K562 (cell line): Measurements from ENCODE around the gene LAMTOR1. TPM values are rescaled to one million over a fixed set of nuclear protein-coding genes. Genes with fewer than 3 reads are reported as not detected.
A peak's percentile ranks its signal among the peaks of the same experiment; 100 is the strongest.

Source experiments
- BRD9 ChIP-seq: fragments of 450-650 bp; IDR thresholded peaks from 2 replicates; pipeline ENCODE4 v1.6.1; 2018; ENCODE audit warnings: low read depth; ENCODE audit not compliant: partially characterized antibody
- CBX3 ChIP-seq, 2 experiments: IDR thresholded peaks; 1 replicate in 1 of 2; 2 replicates in 1 of 2; pipeline ENCODE4 v1.6.1; 2012; ENCODE audit warnings: inconsistent platforms in 2 of 2, low read length in 2 of 2, borderline replicate concordance in 1 of 2, control low read depth in 1 of 2
- CTBP1 ChIP-seq: fragments of 450-650 bp; IDR thresholded peaks from 2 replicates; pipeline ENCODE4 v1.6.1; 2016; ENCODE audit warnings: borderline replicate concordance
- EWSR1 ChIP-seq: fragments of 450-650 bp; IDR thresholded peaks from 2 replicates; pipeline ENCODE4 v1.6.1; 2018; ENCODE audit warnings: borderline replicate concordance, mild to moderate bottlenecking, low read depth, moderate library complexity; ENCODE audit not compliant: partially characterized antibody
- FOXJ2 ChIP-seq: fragments of 200-800 bp; sonication (Bioruptor generic); IDR thresholded peaks from 2 replicates; pipeline ENCODE4 v1.6.1; 2016; ENCODE audit warnings: missing genetic modification characterization, missing compliant biosample characterization
- HDGF ChIP-seq: fragments of 450-650 bp; IDR thresholded peaks from 2 replicates; pipeline ENCODE4 v1.6.1; 2016
- SAFB ChIP-seq: fragments of 200-400 bp; formaldehyde crosslinking; IDR thresholded peaks from 2 replicates; pipeline ENCODE4 v1.6.1; 2017; ENCODE audit warnings: low read depth, low read length, borderline replicate concordance
- ZNF431 ChIP-seq: sonication (generic); formaldehyde crosslinking; IDR thresholded peaks from 2 replicates; pipeline ENCODE4 v1.8.0; 2022; ENCODE audit warnings: mild to moderate bottlenecking, missing genetic modification reagents
- polyA plus RNA-seq, 8 experiments: library from polyadenylated mRNA; depleted of rRNA in 4 of 8; stranded (reverse) in 5 of 8; unstranded in 3 of 8; fragments of >200 nt; fragmentation: Nextera tagmentation in 2 of 8; fragmentation: Illumina TruSeq in 1 of 8; extraction: Ambion mirVana in 2 of 8; extraction: Trizol in 1 of 8; gene quantifications; 2 replicates each; pipeline versions ENCODE4 v1.2.1 to v1.2.3, GENCODE V29; 2011 to 2014; ENCODE audit warnings: inconsistent platforms in 1 of 8, missing spikeins in 1 of 8
- total RNA-seq, 7 experiments: library from RNA; depleted of rRNA in 6 of 7; stranded (reverse); fragments of >200 nt in 6 of 7; fragmentation: Illumina TruSeq in 2 of 7; extraction: Trizol in 2 of 7; gene quantifications; 2 replicates each; pipeline versions ENCODE4 v1.2.1 to v1.2.3, GENCODE V29; 2011 to 2021; ENCODE audit warnings: low replicate concordance in 1 of 7
- TF ChIP-seq, protein P1 (sequence below), 3 experiments: fragments of 200-800 bp in 1 of 3; fragments of 250-450 bp in 1 of 3; fragments of 450-650 bp in 1 of 3; sonication (Bioruptor Pico) in 1 of 3; sonication (Bioruptor generic) in 1 of 3; formaldehyde crosslinking in 1 of 3; IDR thresholded peaks; 2 replicates each; pipeline versions ENCODE4 v1.6.1 to v1.8.0; 2016 to 2022; ENCODE audit warnings: mild to moderate bottlenecking in 2 of 3, missing genetic modification characterization in 2 of 3, missing compliant biosample characterization in 1 of 3, moderate library complexity in 1 of 3
- TF ChIP-seq, protein P2 (sequence below): sonication (generic); formaldehyde crosslinking; IDR thresholded peaks from 2 replicates; pipeline ENCODE4 v1.8.1; 2023; ENCODE audit warnings: mild to moderate bottlenecking, missing genetic modification reagents, moderate library complexity
- TF ChIP-seq, protein P3 (sequence below): fragments of 250-450 bp; sonication (Bioruptor Pico); IDR thresholded peaks from 2 replicates; pipeline ENCODE4 v1.4.0; 2020; ENCODE audit warnings: mild to moderate bottlenecking, moderate library complexity

Gene LAMTOR1
- total and polyA plus RNA-seq, 9 of the 15 experiments (the other 6 are each of a cell fraction or from before 2014, with no cell fraction given) = 62.6 to 104 (median 85.3) TPM

- TF ChIP-seq CBX3 (IDR thresholded peaks at IDR 0.05; ENCODE audit: borderline replicate concordance in 1 of 2, low read length in 2 of 2) = peak in 1 of 2 experiments; percentile 91; a peak in 2 of 3 replicates
- TF ChIP-seq, protein P1, sequence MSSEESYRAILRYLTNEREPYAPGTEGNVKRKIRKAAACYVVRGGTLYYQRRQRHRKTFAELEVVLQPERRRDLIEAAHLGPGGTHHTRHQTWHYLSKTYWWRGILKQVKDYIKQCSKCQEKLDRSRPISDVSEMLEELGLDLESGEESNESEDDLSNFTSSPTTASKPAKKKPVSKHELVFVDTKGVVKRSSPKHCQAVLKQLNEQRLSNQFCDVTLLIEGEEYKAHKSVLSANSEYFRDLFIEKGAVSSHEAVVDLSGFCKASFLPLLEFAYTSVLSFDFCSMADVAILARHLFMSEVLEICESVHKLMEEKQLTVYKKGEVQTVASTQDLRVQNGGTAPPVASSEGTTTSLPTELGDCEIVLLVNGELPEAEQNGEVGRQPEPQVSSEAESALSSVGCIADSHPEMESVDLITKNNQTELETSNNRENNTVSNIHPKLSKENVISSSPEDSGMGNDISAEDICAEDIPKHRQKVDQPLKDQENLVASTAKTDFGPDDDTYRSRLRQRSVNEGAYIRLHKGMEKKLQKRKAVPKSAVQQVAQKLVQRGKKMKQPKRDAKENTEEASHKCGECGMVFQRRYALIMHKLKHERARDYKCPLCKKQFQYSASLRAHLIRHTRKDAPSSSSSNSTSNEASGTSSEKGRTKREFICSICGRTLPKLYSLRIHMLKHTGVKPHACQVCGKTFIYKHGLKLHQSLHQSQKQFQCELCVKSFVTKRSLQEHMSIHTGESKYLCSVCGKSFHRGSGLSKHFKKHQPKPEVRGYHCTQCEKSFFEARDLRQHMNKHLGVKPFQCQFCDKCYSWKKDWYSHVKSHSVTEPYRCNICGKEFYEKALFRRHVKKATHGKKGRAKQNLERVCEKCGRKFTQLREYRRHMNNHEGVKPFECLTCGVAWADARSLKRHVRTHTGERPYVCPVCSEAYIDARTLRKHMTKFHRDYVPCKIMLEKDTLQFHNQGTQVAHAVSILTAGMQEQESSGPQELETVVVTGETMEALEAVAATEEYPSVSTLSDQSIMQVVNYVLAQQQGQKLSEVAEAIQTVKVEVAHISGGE (CRISPR knock-in tag; IDR thresholded peaks at IDR 0.05) = peak; percentile 81 to 97 (median 82); a peak in 5 of 6 replicates
- TF ChIP-seq EWSR1 = no peak
- TF ChIP-seq BRD9 = no peak
- no peak for TF ChIP-seq SAFB
- TF ChIP-seq CTBP1 = peak; percentile 80
- TF ChIP-seq, protein P2, sequence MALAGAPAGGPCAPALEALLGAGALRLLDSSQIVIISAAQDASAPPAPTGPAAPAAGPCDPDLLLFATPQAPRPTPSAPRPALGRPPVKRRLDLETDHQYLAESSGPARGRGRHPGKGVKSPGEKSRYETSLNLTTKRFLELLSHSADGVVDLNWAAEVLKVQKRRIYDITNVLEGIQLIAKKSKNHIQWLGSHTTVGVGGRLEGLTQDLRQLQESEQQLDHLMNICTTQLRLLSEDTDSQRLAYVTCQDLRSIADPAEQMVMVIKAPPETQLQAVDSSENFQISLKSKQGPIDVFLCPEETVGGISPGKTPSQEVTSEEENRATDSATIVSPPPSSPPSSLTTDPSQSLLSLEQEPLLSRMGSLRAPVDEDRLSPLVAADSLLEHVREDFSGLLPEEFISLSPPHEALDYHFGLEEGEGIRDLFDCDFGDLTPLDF (CRISPR knock-in tag) = no peak; the same call in 1 of the 2 replicates
- TF ChIP-seq HDGF = no peak
- 0 out of 2 replicates have a peak, but pooled peaks have one; percentile 65 for TF ChIP-seq FOXJ2 (tag)
- TF ChIP-seq, protein P3, sequence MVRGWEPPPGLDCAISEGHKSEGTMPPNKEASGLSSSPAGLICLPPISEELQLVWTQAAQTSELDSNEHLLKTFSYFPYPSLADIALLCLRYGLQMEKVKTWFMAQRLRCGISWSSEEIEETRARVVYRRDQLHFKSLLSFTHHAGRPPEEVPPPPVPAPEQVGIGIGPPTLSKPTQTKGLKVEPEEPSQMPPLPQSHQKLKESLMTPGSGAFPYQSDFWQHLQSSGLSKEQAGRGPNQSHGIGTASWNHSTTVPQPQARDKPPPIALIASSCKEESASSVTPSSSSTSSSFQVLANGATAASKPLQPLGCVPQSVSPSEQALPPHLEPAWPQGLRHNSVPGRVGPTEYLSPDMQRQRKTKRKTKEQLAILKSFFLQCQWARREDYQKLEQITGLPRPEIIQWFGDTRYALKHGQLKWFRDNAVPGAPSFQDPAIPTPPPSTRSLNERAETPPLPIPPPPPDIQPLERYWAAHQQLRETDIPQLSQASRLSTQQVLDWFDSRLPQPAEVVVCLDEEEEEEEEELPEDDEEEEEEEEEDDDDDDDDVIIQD (CRISPR knock-in tag) = no peak
- TF ChIP-seq ZNF431 (CRISPR knock-in tag) = no peak; the same call in 1 of the 2 replicates
Measured at GRCh38 chr11:72102946-72103753, at the start of gene LAMTOR1 (continued).
